Measurements from ENCODE around the gene NUTM1.

NUTM1 gene, protein sequence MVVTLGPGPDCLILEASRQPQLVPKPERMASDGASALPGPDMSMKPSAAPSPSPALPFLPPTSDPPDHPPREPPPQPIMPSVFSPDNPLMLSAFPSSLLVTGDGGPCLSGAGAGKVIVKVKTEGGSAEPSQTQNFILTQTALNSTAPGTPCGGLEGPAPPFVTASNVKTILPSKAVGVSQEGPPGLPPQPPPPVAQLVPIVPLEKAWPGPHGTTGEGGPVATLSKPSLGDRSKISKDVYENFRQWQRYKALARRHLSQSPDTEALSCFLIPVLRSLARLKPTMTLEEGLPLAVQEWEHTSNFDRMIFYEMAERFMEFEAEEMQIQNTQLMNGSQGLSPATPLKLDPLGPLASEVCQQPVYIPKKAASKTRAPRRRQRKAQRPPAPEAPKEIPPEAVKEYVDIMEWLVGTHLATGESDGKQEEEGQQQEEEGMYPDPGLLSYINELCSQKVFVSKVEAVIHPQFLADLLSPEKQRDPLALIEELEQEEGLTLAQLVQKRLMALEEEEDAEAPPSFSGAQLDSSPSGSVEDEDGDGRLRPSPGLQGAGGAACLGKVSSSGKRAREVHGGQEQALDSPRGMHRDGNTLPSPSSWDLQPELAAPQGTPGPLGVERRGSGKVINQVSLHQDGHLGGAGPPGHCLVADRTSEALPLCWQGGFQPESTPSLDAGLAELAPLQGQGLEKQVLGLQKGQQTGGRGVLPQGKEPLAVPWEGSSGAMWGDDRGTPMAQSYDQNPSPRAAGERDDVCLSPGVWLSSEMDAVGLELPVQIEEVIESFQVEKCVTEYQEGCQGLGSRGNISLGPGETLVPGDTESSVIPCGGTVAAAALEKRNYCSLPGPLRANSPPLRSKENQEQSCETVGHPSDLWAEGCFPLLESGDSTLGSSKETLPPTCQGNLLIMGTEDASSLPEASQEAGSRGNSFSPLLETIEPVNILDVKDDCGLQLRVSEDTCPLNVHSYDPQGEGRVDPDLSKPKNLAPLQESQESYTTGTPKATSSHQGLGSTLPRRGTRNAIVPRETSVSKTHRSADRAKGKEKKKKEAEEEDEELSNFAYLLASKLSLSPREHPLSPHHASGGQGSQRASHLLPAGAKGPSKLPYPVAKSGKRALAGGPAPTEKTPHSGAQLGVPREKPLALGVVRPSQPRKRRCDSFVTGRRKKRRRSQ

DNA sequence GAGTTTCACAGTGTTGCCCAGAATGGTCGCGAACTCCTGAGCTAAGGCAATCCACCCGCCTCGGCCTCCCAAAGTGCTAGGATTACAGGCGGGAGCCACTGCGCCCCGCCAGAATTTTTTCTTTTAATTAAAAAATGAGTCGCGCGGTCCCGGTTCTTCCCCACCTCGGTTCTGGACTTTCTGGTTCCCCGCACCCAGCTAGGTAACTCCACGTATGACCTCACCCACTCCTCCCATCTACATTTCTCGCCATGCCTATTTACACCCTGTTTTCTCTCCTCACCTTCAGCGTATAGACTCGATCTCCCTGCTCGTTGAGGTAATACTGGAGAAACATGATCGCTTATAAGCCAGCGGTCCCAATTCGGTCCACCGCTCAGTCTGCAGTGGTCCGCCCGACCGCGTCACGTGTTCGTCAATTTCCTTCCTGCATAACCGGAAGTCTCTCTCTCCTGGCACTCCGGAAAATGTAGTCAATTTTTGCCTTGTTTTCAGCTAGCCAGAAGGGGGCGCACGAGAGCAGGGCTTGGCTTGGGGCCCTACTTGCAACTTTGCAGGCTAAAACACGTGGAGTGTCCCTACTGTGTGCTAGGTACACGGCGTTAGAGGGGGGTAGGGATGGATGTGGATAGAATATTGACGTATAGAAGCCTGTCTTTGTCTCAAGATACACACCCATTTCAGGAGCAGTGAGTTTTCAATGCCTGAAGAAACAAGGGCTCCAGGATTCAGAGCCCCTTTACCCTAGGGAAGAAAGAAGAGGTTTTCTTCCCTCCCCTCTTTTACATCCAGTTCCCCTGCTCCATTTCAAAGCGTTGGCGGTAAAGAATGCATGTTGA lies at the start of gene NUTM1, which contains the start of gene NOP10:
Gene NUTM1, plus strand, starts transcription at position 579 of the 839 bp plus-strand sequence. CDS start 382 bp downstream, outside the sequence.
Gene NOP10, minus strand, starts transcription at position 400 of the 839 bp plus-strand sequence. Its CDS starts 63 bp downstream, at position 337.
- DNase-seq (ENCODE audit: low read depth): peak; percentile 92

DNA sequence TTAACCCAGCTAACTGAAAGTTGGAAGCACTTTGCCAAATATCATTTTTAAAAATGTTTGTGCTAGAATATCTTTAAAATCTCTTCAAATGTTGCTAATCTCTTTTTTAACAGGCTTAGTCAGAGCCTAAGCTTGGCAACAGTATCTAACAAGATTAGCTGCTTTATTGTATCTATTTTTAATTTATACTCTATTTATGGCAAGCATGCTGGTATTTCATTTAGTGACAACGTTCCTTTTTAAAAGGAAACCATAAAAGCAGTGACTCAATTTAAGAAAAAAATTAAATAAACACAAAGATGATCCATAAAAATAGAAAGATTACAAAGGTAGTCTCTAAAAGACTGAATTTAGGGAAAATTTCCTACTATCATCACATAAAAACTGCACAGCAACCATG lies 46.1 kb upstream of the NUTM1 start:
- DNase-seq (ENCODE audit: low read depth): no peak

DNA sequence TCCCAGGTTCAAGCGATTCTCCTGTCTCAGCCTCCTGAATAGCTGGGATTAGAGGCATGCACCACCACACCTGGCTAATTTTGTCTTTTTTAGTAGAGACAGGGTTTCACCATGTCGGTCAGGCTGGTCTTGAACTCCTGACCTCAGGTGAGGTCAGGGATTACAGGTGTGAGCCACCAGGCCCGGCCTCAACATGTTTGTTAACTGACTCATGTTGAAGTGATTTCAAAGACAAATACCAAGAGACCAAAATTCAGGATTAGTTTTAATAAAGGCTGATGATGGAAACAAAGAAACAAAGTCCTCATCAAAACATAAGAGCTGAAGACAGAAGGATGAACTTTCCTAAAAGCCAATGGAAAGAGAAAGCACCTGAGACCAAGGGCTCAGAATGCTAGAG lies 42.1 kb upstream of the NUTM1 start:
- DNase-seq (ENCODE audit: low read depth): no peak

DNA sequence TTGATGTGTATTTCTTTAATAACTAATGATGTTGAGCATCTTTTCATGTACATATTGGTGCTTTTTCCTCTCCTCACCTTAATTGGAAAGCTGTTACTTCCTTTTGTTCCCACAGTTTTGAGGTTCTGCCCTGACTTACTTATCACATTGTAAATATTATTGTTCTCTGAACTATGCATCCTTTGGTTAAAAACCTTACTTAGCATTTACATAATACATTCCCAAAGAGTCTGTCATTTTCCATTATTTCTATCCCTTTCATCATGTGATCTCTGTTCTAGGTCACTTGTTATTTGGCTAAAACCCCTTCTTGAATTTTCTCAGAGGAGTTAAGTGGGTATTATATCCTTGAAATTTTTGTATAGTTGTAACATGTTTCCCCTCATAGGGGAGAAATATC lies 38.5 kb upstream of the NUTM1 start:
- no peak for DNase-seq (ENCODE audit: low read depth)

DNA sequence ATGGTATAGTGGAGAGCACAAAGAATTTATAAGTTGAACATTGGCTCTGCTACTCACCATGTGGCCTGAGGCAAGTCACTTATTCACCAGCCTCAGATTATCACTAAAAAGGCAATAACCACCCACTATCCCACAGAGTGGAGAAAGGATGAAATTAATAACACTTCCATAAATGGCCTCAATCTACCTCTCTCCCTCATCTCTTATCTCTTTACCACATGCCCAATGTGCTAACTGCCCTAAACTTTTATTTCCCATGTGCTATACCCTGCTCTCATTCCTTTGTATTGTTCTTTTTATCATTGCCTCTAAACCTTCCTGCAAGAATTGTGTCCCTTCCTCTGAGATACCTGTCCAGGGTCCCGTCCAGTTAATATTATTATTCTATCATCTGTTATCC lies 31.6 kb upstream of the NUTM1 start:
- no peak for DNase-seq (ENCODE audit: low read depth)

DNA sequence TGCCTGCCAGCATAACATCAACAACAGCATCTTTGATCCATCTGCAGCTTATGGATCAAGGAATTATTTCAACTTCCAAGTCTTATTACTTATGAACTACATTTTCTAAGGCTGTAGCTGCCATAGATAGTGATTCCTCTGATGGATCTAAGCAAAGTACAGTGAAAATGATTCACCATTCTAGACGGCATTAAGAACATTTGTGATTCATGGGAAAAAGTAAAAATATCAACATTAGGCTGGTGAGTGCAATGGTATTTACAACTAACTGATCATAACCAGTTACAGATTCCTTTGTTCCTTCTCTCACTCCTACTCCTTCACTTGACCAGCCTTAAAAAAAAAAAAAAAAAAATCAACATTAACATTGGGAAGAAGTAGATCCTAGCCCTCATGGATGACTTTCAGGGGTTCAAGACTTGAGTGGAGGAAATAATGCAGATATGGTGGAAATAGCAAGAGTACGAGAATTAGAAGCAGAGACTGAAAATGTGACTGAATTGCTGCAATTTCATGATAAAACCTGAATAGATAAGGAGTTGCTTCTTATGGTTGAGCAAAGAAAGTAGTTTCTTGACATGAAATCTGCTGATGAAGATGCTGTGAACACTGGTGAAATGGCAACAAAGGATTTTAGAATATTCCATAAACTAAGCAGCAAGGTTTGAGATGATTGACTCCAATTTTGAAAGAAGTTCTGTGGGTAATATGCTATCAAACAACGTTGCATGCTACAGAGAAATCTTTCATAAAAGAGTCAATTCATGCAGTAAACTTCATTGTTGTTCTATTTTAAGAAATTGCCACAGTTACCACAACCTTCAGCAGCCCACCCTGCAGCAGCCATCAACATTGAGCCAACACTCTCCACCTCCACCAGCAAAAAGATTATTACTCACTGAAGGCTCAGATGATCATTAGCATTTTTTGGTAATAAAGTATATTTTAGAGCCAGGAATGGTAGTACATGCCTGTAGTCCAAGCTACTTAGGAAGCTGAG lies 28.3 kb upstream of the NUTM1 start:
- DNase-seq (ENCODE audit: low read depth): no peak

DNA sequence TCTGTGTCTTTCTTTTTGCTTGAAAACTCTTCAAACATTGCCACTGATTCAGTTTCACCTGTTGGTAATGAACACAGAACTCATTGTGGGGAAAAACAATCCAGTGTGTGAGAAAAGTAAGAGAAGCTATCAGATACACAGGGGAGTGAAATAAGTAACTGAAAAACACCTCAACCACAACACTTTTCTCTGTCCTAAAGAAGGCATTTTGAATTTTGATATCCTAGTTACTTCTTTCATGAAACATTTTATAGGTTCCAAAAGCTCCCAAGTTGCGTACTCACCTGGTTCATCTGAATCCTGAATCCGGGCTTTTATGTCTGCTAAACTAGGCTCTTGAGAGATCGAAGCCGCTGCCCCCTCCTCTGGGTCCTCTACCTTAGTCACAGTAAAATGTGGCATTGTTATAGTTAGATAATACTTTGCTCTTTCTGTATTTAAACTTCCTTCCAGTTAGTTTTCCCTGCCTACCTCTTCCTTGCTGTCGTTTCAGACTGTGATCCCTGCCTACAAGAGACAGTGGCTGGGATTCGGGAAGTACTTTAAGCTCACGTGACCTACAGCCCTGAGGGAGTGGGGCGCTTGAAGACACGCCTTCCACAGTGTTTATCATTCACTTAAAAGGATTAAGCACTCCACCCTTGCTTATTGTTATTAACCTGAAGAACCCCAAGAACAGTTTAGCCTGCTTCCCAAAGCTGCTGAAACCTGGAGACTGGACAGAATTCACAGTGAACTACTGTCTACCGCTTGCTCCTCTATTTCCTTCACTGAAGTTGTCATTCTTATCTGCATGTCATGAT lies 24.6 kb upstream of the NUTM1 start:
- DNase-seq (ENCODE audit: low read depth): no peak

DNA sequence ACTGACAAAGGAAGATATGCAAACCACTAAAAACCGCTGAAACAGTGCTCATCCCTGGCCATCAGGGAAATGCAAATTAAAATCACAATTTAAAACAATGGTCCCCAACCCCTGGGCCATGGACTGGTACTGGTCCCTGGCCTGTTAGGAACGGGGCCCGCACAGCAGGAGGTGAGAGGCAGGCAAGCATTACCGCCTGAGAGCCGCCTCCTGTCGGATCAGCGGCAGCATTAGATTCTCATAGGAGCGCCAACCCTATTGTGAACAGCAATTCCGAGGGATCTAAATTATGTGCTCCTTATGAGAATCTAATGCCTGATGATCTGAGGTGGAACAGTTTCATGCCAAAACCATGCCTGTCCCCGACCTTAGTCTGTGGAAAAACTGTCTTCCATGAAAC lies 19.9 kb upstream of the NUTM1 start:
- no peak for DNase-seq (ENCODE audit: low read depth)

DNA sequence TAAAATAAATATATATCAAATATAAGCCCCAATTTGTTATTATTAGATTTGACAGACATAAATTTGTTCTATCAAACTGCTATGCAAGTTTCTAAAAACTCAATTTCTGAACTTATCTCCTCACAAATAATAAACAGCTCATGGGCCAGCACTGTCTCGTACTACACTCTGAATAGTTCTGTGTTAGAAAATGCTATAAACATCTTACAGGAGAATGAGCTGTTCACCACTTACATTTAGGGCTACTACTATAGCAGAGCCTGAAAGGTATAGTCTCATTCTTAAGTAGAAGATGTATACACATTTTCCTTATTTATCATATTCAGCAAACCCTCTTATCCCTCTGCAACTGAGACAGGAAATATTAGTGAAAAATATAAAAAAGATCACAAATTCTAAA lies 18.2 kb upstream of the NUTM1 start:
- DNase-seq (ENCODE audit: low read depth): no peak

DNA sequence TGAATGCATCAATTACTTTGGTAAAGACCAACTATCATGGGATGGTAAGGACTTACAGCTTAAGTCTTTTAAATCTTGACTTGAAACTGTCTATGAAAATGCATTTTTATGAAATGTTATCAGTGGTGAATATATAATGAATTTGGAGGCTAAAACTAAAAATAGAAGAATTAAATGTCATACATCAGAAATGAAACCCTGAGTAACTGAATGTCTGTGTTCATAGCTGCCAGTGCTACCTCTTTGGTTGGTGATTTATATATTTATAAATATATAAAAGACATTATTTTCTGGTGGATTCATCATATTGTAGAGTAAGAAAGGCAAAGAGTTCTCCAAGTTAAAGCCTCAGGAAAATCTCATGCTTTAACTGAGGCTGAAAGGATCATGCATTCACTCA lies 17.7 kb upstream of the NUTM1 start:
- no peak for DNase-seq (ENCODE audit: low read depth)

DNA sequence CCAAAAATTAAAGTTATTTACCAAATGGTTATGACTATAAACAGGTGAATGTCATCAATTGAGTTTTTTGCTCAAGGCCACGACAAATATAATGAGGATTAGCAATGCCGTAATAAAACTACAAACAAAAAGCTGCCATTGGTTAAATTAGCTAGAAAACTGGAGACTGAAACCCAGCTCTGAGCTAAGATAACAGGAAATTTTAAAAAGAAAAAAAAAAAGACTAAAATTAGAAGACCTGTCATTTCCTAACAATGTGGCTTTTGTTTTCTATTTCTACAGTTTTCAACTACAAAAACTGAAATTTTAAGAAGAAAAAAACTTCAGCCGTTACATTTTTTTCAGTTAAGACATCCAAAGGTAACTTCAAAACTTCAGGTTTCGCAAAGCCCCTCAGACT lies 15.2 kb upstream of the NUTM1 start:
- no peak for DNase-seq (ENCODE audit: low read depth)

DNA sequence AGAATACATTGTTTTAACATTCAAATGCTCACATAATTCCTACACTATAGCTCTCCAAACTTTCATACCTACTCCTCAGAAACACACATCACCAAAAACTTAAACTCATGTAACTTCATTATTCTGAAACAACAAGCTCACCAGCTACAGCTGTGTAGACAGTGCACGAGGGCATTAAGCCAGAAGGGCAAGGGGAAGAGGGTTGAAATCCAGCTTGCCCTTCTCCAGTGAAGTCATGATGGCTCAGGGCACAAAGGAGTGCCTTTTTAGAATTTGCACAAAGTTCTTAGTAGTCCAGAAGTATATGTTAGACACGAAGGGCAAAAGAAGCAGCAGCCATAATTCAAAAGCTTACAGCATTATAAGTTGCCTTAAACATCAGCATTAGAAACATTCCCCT lies 14.1 kb upstream of the NUTM1 start:
- no peak for DNase-seq (ENCODE audit: low read depth)

DNA sequence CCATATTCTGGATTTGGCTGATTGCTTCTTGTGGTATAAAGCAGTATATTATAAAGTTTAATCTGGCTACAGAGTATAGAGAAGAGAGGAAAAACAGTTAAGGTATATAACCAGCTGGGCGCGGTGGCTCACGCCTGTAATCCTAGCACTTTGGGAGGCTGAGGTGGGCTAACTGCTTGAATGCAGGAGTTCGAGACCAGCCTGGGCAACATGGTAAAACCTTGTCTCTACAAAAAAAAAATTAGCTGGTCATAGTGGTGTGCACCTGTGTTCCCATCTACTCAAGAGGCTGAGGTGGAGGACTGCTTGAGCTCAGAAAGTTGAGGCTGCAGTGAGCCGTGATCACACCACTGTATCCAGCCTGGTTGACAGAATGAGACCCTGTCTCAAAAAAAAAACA lies 12.8 kb upstream of the NUTM1 start:
- DNase-seq (ENCODE audit: low read depth): no peak

DNA sequence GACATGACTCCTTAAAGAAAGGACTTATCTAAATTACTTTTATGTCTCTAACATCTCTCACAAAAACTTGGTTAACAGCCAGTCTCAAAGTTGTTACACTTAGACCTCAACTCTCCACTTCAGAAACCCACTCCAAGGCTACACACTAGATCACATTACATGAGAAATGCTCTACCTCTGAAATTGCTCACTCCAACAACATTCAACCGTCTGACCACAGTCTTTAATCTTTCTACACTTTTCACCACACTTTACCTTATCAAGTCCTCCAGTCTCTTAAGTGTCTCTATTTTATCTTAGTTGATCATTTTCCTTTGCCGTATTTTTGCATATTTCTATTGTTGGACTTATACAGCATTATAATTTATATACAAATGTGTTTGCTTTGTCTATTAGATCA lies 11.3 kb upstream of the NUTM1 start:
- no peak for DNase-seq (ENCODE audit: low read depth)

DNA sequence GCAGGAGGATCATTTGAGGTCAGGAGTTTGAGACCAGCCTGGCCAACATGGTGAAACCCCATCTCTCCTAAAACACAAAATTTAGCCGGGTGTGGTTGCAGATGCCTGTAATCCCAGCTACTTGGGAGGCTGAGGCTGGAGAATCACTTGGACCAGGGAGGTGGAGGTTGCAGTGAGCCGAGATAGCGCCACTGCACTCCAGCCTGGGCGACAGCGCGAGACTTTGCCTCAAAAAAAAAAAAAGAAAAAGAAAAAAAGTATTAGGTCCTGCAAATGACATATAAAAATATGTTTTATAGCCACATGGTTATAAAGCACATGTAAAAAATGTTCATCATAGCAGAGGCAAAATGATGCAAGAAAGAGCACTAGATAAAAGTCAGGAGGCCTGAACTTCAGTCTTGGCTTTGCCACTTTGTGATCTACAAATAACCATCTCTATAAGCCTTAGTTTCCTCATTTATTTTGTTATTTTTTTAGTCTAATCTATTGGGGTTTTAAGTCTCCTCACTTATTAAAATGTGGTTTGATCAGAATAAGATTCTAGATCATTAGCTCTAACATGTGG lies 10.5 kb upstream of the NUTM1 start:
- DNase-seq (ENCODE audit: low read depth): no peak

DNA sequence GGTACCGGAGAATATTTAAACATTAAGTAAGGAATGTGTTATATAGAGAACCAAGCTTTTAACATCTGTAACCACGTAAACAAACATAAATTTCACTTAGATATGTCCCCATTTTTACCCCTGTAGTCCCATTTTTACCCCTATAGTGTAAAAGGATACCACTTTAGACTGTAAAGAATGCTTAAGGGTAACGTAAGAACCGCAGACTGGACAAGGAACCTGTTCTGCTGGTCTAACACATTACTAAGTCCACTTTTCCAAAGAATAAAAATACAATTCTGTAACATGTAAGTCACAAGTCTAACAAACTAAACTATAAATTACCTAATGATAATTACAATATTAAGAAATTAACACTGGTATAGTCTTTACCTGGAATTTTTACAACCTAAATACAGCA lies 8.4 kb upstream of the NUTM1 start:
- no peak for DNase-seq (ENCODE audit: low read depth)

DNA sequence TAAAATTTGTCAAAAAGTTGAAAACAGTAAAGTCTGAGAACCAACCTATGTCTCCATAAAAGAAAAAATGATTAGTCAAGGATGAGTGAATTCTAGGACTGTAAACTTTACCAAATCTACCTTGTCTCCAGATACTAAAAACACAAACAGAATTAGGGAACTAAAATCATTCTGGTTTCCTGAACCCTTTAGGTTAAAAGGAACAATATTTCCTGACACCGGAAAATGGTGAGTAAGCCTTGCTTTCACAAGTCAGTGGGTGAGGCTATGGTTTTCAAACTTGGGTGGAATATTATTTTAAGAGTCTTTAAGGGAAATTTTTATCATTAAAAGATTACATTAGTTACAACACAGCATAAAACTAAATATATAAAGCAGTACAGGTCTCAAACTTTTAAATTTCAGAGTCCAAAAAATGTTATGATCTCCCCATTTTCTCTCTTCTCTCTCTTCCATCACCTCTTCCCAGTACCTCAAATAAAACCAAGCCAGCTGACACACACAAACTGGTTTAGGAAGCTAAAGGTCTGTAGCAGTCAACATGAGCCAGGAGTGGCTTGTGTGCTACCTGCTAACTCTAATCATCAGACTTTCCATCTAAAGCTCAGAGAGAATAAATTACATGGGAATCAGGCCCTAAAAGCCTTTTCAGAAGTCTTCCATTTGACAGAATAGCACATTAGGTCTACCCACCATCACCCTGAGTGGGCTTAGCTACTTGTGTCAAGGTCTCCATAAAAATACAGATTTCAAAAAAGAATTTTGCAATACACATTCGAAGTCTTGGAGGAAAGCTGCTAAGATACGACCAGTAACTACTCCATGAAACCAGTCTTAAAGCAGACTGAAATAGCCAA lies 7.7 kb upstream of the NUTM1 start:
- DNase-seq (ENCODE audit: low read depth): no peak
